H1 (cell line): ENCODE results near the gene MACROD2. TPM values are rescaled to one million over a fixed set of nuclear protein-coding genes. Genes with fewer than 3 reads are reported as not detected.

ENCODE experiments used
- EGR1 ChIP-seq: IDR thresholded peaks from 2 replicates; pipeline ENCODE4 v1.6.1; 2011; ENCODE audit warnings: low read depth, low read length, borderline replicate concordance
- RFX5 ChIP-seq: IDR thresholded peaks from 2 replicates; pipeline ENCODE4 v1.6.1; 2011; ENCODE audit warnings: low read depth, low read length, improper control_type of control experiment, borderline replicate concordance
- SUZ12 ChIP-seq: fragments of 200-600 bp; sonication (generic); IDR thresholded peaks from 2 replicates; pipeline ENCODE4 v1.6.1; 2012; ENCODE audit warnings: mild to moderate bottlenecking, inconsistent platforms, low read length, moderate library complexity, mixed read lengths
- ZNF274 ChIP-seq: IDR thresholded peaks from 2 replicates; pipeline ENCODE4 v1.7.0; 2012; ENCODE audit warnings: low read length, borderline replicate concordance; ENCODE audit errors: extremely low read depth
- polyA plus RNA-seq, 7 experiments: library from polyadenylated mRNA; depleted of rRNA in 3 of 7; stranded (reverse) in 5 of 7; unstranded in 2 of 7; fragments of >200 nt in 5 of 7; fragments of 200-250 nt in 2 of 7; gene quantifications; 1 replicate in 5 of 7; 2 replicates in 1 of 7; 4 replicates in 1 of 7; pipeline versions ENCODE4 v1.2.1 to v1.2.3, GENCODE V29; 2011 to 2013; ENCODE audit warnings: missing spikeins in 2 of 7, mixed read lengths in 2 of 7
- total RNA-seq: library from RNA; stranded (reverse); fragmentation: NEBNext Ultra II Directional; extraction: Animal tissue kit (Norgen Biotek cat#: 25700); gene quantifications from 2 replicates; pipeline ENCODE4 v1.2.1, GENCODE V29; 2021
- TF ChIP-seq, protein P1 (sequence below), 3 experiments: IDR thresholded peaks; 1 replicate in 2 of 3; 2 replicates in 1 of 3; pipeline versions ENCODE4 v1.5.1 to v1.6.1; 2011; ENCODE audit warnings: low read length in 3 of 3, mild to moderate bottlenecking in 3 of 3, inconsistent platforms in 2 of 3, low read depth in 1 of 3, moderate library complexity in 1 of 3; ENCODE audit not compliant: insufficient read depth in 1 of 3; ENCODE audit errors: control extremely low read depth in 1 of 3
- TF ChIP-seq, protein P2 (sequence below): IDR thresholded peaks from 2 replicates; pipeline ENCODE4 v1.6.1; 2012; ENCODE audit warnings: inconsistent platforms

The MACROD2 gene
- total and polyA plus RNA-seq, 2 of the 8 experiments (the other 6 are each of a cell fraction or from before 2014, with no cell fraction given), result 0.70 to 3.9 TPM

DNA sequence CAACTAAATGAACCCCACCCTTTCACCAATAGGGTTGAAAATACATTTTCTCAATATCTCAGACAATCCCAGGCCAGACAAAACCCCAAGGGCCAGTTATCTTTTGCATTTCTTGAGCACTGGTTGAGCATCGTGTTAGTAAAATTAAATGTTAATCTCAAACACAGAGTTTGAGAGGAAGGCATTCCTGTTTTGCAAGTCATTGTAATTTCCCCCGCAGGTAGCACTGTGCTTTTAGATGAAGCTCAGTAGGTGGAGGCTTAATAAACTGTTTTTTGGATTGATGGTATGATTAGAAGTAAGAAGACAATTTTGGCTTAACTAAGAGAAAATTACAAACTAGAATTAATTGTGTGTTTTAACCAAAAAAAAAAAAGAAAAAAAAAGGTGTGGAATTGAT lies 1340.7 kb downstream of the MACROD2 start (continued):
- TF ChIP-seq, protein P1, sequence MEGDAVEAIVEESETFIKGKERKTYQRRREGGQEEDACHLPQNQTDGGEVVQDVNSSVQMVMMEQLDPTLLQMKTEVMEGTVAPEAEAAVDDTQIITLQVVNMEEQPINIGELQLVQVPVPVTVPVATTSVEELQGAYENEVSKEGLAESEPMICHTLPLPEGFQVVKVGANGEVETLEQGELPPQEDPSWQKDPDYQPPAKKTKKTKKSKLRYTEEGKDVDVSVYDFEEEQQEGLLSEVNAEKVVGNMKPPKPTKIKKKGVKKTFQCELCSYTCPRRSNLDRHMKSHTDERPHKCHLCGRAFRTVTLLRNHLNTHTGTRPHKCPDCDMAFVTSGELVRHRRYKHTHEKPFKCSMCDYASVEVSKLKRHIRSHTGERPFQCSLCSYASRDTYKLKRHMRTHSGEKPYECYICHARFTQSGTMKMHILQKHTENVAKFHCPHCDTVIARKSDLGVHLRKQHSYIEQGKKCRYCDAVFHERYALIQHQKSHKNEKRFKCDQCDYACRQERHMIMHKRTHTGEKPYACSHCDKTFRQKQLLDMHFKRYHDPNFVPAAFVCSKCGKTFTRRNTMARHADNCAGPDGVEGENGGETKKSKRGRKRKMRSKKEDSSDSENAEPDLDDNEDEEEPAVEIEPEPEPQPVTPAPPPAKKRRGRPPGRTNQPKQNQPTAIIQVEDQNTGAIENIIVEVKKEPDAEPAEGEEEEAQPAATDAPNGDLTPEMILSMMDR (IDR thresholded peaks at IDR 0.05; ENCODE audit: control extremely low read depth in 1 of 3, insufficient read depth in 1 of 3, low read depth in 1 of 3, low read length in 3 of 3), result no peak
- TF ChIP-seq, protein P2, sequence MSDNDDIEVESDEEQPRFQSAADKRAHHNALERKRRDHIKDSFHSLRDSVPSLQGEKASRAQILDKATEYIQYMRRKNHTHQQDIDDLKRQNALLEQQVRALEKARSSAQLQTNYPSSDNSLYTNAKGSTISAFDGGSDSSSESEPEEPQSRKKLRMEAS, result no peak
- TF ChIP-seq SUZ12 (no peak), ZNF274 (no peak), RFX5 (no peak), EGR1 (no peak)
